HG03571 (cell line): ENCODE data around the gene NMUR2.
A peak's percentile ranks its signal among the peaks of the same experiment; 100 is the strongest.

Source experiments
- ATAC-seq: cut with Tn5 transposase; IDR thresholded peaks from one replicate; pipeline ENCODE4 v1.9.1; 2021; ENCODE audit not compliant: unreplicated experiment

NMUR2 gene, protein sequence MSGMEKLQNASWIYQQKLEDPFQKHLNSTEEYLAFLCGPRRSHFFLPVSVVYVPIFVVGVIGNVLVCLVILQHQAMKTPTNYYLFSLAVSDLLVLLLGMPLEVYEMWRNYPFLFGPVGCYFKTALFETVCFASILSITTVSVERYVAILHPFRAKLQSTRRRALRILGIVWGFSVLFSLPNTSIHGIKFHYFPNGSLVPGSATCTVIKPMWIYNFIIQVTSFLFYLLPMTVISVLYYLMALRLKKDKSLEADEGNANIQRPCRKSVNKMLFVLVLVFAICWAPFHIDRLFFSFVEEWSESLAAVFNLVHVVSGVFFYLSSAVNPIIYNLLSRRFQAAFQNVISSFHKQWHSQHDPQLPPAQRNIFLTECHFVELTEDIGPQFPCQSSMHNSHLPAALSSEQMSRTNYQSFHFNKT

DNA sequence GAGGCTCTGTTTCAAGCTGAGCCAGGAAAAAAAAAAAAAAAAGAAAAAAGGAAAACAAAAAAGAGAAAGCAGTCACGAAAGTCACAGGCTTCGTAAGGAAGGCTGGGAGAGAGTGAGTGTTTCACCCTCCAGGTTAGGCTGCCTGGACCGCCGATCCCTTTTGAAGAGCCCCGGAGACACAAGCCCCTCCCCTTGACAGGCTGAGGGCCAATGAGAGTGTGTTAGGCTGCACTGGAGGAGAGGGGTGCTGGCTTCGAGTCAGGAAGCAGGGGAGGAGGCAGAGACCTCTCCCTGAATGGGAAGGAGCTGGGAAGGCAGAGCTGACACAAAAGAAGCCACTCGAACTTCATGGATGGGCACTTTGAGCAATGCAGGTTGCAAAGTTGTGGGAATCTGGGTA, at the start of gene NMUR2:
TSS of gene NMUR2 (minus strand) at position 135 of the 400 bp plus-strand sequence. CDS start 166 bp downstream, outside the sequence.
- no peak for ATAC-seq

DNA sequence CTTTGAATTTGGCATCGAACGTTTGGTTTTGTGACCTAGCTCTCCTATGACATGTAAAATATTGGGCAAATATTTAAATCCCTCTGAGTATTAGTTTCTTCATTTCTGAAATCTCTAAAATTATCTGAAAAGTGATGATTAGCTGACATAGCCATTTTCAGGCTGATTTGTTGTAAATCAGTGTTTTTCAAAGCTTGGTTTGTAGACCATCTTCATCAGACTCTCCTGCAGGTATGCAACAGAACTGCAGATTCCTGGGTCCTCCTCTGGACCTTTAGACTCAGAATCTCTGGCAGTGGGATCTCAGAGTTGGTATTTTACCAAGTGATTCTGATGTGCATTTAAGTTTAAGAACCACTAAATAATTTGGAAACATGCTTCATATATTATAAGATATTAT, 38.9 kb upstream of the NMUR2 start:
- ATAC-seq: no peak

DNA sequence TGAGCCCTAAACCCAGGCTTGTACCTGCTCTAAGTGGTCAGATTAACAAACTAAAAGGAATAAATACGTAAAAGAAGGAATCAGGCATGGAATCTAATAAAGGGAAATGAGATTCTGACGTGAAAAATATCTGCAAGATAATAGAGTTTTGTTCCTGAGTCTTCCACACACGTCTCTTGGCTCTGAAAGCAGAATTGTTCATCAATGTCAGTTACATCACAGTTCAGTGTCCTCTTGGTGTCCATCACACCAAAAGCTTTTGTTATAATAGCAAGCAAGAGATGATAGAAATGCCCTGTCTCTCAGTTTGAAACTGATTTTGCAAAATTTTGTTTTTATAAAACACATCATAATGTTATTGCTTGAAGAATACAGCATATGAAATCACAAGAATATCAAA, 34.7 kb upstream of the NMUR2 start:
- no peak for ATAC-seq

DNA sequence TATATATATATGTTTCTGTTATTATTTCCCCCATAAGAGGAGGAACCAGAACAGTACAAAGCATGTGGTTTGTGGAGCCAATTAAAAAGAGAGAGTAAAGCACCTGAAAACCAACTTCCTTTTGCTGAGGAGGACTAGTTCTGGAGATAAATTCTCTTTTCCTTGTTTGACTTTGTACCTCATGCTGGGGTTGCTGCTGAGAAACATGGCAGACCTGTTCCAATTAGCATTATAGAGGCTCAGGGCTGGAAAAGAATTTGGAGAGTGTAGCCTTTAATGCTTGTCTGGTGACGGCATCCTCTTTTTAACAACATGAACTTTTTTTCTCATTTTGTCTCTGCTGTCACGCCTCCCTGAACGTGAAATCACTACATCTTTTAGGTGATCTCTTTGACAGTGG, 32.8 kb upstream of the NMUR2 start:
- no peak for ATAC-seq

DNA sequence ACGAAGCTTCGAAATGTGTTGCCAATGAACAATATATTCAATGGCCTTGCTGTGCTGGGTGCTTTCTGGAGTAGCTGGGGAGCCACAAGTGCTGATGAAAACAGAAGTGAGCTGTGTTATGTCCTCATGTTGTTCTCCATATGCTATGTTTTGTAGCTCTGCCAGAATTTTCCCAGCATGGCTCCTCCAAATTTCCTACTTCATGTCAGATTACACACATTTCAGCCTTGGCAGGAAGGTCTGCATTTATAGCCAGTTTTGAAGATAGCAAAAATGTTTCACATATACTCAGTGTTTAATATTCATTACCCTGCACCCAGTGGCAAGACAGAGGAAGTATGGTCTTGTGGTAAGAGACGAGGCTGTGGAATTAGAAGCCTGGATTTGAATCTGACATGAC, 22.6 kb upstream of the NMUR2 start:
- no peak for ATAC-seq

DNA sequence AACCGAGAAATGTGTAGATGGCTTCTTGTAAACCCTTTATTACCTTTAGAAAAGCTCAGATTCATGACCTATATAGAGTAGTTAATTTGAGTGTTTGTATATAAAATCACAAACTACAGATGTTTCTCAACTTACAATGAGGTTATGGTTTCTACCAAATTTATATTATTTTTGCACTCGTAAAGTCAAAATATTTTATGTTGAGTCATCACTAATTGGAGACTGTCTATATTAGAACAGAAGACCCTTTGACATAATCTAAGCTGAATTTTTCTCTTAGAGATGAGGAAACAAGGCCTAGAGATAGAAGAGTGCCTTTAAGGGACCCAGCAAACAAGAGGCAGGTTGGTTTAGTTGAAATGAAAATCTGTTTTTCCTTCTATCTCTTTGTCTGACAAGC, 20.0 kb upstream of the NMUR2 start:
- ATAC-seq: no peak

DNA sequence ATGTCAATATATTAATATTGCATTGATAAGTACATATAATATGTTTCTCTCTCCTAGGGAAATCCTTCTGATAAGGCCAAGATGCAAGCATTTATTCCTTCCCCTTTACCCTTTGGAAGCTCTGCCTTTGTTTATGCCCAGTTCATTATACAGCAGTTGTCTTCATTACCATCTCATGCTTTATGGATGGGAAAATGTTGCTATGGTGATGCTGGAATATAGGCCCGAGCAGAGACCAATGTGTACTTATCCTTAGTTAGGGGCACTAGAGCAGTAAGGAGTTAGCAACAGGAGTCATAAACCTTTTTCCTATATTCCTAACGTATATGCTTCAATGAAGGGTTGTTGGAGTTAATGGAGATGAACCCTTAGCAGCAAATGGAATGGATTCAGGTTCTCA, 19.4 kb upstream of the NMUR2 start:
- no peak for ATAC-seq

DNA sequence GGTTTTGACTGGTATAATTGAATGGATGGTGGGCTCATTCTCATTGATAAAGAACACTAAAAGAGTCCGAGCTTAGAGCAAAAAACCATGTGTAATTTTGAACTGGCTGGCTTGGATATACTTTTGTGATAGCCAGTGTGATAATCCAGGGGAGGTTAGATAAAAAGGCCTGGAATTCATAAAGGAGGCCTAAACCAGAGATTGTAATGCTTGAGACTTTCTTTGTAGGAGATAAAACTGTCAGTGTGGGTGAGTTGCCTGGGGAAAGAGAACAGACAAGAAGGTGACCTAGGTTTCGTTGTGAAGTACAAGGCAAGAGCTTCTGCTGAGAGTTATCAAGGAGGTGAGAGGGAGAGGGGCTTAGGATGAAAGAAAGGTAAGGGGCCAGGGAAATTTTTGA, 17.0 kb upstream of the NMUR2 start:
- ATAC-seq: no peak

DNA sequence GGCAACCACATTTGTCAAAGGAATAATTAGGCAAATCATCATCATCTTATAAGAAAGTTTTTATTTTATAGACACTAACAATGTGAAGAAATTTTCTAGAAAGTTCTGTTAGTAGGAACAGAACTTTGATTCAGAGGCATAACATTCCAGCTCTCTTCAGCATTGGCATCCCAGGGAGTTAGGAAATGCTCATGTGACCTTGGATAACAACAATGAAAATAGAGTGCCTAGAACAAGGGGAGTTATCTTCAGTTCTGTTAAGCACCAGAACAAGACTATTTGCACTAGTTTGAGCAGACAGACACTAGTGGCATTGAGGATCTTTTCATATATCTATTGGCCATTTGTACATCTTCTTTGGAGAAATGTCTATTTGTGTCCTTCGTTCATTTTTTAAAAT, 7.0 kb upstream of the NMUR2 start:
- no peak for ATAC-seq

DNA sequence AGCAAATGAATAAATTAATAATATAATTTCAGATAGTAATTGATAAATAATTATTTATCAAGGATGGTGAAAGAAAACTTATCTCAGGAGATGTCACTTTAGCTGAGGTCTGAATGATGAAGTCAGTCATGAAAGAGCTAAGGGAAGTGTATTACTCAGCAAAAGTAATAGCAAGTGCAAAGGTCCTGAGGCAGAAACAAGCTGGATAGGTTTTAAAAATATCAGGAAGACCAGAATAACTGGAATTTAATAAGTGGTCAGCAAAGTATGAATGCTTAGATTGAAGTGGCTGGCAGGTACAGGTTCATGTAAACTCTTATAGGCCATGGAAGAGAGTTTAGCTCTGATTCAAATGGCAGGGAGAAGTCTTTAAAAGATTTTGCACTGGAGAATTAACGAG, 1.0 kb upstream of the NMUR2 start:
- no peak for ATAC-seq

DNA sequence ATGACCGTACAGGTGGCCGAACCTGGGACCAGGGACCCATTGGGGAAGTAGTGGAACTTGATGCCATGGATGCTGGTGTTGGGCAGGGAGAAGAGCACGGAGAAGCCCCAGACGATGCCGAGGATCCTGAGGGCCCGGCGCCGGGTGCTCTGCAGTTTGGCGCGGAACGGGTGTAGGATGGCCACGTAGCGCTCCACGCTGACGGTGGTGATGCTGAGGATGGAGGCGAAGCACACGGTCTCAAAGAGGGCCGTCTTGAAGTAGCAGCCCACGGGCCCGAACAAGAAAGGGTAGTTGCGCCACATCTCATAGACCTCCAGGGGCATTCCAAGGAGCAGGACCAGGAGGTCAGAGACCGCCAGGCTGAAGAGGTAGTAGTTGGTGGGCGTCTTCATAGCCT, 585 bp downstream of the NMUR2 start:
- no peak for ATAC-seq

DNA sequence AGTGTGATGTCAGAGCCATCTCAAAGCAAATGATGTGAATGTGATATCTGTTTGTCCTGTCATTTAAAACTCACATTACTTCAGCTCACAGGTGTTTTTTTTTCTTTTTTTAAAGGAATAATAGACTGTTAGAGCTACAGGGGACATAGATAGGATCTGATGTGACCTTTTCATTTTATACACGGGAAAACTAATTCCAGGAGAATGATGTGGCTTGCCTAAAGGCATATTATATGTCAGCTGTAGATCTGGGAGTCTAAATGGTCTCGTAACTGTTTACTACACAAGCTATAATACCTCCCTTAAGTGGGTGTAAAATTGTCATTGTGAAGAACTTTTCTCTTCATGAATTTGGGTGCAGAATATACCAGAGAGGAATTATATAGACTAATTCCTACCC, 2.0 kb downstream of the NMUR2 start:
- ATAC-seq: no peak

DNA sequence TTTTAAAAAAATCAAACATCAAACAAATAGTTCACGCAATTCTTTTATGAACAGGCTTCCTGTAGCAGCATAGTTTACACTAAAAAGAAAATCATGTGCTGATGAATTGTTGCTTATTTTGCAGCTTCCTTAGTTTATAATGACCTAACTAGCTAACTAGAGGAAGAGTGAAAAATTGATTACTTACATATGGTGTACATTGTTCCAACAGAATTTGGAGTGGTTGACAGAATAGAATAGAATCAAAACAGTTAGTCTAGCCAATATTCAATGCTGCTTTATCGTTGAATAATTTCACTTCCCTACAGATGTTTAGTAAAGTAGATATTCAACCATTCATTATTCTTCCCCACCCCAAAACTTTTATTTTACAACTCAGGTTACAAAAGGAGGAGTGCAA, 4.2 kb downstream of the NMUR2 start:
- ATAC-seq: no peak

DNA sequence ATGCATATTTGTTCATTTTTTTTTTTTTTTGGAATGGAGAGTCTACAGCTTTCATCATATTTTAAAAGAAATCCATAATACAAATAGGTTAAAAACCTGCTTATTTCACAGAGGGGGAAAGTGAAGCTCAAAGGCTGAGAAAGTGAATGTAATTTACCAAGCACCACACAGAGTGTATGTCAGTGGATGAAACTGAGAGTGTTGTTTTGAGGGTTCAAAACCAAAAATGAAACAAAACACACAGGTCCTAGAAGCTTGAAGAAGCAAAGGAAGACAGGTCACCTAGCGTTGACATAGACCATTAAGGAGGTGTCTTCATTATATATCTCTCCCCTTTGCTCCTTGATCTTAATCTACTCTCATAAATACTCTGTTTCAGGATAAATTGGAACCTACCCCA, 7.5 kb downstream of the NMUR2 start:
- peak; percentile 82 for ATAC-seq

DNA sequence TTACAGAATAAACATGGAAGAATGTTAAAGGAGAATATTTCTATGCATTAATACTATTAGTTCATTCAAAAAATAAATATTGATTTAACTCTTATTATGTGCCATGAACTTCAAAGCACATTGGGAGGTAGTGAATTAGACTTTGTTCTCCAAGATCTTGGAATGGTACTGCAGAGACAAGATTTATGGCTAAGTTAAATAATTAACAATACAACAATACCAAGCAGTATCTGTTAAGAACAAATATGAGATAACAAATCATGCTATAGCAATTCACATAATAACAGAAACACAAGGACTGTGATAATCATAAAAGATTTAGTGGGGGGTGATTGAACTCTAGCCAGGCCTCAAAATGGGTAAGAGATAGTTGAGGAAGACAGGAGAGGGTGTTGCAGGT, 11.6 kb downstream of the NMUR2 start:
- ATAC-seq: no peak

DNA sequence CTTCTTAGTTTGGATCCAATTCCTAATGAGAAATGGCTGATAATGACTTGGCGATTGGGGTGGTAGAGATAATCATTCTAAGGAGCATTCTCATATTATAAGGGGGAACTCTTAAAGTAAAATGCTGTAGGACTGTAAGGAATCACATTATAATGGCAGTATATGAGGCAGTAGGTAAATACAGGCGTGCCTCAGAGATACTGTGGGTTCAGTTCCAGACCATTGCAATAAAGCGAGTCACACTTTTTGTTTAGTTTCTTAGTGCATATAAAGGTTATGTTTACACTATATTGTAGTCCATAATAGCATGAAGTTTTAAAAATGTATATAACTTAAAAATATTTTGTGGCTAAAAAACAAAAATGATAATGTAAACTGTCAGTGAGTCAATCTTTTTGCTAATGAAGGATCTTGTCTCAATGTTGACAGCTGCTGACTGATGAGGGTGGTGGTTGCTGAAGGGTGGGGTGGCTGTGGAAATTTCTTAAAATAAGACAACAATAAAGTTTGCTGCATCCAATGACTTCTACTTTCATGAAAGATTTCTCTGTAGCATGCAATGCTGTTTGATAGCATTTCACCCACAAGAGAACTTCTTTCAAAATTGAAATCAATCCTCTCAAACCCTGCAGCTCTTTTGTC, 15.8 kb downstream of the NMUR2 start:
- ATAC-seq: no peak

DNA sequence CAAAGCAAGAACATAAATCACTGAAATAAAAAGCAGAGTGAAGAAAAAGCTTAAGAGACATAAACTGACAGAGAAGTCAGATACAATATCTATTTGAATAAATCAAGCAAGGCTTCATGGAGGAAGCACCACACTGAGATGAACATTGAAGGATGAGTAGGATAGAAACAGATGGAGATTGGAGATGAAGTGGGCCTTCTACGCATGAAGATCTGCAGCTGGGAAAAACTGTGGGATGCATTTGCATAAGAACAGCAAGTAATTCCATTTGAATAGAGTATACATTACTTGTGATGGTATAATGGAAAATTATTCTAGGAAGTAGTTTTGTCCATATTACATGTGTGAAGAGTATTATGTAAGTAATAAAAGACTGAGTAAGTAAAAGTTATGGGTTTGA, 16.5 kb downstream of the NMUR2 start:
- ATAC-seq: no peak

DNA sequence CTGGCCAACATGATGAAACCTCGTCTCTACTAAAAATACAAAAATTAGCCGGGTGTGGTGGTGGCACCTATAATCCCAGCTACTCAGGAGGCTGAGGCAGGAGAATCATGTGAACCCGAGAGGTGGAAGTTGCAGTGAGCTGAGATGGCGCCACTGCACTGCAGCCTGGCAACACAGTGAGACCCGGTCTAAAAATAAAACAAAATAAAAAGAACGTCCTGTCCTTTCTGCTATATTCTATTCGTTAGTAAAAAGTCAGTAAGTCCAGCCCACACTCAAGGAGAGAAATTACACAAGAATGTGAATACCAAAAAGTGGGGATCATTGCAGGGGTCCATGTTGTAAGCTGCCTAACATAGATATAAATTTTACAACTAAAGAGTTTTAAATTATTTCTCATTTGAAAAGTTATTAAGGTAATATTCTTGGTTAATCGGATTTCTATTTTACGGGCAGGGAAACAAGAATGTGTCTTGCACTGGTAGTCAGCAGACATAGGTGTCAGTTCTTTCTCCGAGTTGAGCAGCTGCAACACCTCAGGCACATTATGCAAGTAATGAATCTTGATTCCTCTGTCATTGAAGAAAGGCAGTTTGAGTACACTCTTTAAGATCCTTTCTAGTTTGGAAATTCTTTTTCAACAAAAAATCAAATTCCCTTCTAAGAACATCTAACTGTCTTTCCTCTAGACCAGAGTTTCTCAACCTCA, 24.5 kb downstream of the NMUR2 start:
- ATAC-seq: no peak

DNA sequence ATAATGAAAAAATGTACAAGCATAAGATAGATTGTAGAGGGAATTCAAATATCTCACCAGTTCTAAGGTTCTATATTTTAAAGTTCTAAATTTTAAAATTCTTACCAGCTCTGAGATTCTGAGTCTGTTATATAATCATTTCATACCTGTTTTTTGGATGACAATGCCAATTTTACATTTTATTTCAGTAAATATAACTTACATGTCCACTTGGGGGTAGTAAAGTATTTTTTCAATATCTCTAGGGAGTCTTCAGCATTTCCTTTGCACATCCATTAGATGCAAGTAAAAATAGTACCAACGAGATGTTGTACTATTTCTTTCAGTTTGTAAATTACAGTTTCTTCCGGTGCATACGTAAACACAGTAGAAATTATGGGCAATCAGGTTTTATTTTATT, 25.7 kb downstream of the NMUR2 start:
- ATAC-seq: no peak

DNA sequence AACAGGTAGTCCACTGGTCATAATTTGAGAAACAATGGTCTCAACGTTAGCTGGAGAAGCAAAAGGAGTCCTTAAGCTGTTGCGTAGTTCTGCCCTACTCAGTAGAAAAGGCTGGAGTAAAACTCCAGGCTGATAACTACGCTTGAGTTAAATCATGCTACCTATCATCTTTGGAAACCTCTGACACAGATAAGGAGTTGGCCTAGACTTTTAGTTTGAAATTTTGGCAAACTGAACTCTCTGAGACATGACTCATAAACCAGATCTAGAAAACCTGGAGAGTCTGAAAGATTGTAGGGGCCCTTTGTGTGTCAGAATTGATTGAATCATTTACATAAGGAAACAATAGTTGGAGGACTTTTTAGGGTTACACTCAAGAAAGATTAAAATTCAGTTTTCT, 26.3 kb downstream of the NMUR2 start:
- no peak for ATAC-seq

DNA sequence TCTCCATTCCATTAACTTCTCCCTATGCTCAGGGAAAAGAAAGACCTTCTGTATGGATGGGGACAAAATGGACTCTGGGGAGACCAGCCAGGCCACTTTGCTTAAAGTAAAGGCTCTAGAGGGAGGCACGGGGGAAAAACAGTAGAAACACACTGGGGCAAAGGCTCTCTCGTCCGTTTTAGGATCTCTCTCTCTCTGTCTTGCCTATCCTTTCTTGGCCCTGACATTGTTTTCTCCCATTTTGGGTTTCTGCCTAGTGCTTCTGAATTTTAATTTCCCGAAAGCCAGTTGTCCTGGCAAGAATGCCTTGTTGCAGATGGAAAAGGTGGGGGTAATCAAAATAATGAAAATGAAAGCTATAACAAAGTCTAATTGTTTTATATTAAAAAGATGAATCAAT, 28.2 kb downstream of the NMUR2 start:
- no peak for ATAC-seq

DNA sequence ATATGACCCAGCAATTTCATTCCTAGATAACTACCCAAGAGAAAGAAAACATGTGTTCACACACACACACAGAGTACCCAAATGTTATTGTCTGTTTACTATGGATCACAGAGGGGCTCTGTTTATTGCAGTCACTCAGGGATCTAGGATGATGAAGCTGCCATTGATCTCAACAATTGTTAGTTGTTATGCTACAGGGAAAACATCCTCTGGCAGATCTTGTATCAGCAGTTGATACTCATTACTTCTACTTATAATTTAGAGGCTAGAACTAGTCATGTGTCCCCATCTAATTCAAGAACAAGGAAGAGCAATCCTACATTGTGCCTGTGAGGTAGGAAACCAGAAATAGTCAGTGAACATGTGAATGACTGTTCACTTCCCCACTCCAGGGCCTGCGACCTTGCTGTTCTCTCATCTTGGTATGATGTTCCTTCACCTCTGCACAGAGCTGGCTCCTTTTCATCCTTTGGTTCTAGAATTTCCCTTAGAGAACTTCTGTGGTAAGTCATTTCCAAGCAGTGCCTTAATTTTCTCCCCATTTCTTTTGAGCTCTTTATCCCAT, 30.3 kb downstream of the NMUR2 start:
- ATAC-seq: no peak
